LNCaP clone FGC (cell line): ENCODE data around the gene ACKR2.

ENCODE experiments used
- DNase-seq: peaks from one replicate; pipeline ENCODE4 v3.0.0-alpha.2; 2011; ENCODE audit warnings: low read depth
- H3K4me3 ChIP-seq: 2 replicates; pipeline ENCODE4 v1.5.1; 2011; ENCODE audit warnings: mild to moderate bottlenecking, low read depth, low read length, control low read depth
- TF ChIP-seq, protein P1 (sequence below): IDR thresholded peaks from 2 replicates; pipeline ENCODE4 v1.5.1; 2012; ENCODE audit warnings: mild to moderate bottlenecking; ENCODE audit not compliant: control insufficient read depth, insufficient read depth; ENCODE audit errors: extremely low read depth

Gene ACKR2

DNA sequence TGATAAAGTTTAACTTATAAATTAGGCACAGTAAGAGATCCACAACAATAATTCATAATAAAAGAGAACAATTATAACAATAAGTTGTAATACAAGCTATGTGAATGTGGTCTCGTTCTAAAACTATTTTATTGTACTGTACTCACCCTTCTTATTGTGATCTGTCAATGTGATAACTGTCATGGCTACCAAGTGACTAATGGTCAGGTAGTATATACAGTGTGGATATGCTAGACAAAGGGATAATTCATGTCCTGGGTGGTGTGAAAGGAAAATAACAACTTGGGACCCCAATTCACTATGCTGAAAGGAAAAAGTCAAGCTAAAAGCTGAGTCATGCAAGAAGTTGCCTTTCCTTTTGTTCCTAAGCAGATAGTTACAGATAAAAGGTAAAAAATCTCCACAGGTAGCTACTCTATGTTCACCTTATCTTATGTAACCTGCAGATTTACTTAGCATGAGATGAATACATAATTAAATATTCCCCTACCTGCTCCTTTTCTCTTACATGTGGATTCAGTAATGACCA lies 77.1 kb downstream of the ACKR2 start:
- TF ChIP-seq, protein P1, sequence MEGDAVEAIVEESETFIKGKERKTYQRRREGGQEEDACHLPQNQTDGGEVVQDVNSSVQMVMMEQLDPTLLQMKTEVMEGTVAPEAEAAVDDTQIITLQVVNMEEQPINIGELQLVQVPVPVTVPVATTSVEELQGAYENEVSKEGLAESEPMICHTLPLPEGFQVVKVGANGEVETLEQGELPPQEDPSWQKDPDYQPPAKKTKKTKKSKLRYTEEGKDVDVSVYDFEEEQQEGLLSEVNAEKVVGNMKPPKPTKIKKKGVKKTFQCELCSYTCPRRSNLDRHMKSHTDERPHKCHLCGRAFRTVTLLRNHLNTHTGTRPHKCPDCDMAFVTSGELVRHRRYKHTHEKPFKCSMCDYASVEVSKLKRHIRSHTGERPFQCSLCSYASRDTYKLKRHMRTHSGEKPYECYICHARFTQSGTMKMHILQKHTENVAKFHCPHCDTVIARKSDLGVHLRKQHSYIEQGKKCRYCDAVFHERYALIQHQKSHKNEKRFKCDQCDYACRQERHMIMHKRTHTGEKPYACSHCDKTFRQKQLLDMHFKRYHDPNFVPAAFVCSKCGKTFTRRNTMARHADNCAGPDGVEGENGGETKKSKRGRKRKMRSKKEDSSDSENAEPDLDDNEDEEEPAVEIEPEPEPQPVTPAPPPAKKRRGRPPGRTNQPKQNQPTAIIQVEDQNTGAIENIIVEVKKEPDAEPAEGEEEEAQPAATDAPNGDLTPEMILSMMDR: no peak
- H3K4me3 ChIP-seq: no peak overlapping the region
- DNase-seq: no peak

DNA sequence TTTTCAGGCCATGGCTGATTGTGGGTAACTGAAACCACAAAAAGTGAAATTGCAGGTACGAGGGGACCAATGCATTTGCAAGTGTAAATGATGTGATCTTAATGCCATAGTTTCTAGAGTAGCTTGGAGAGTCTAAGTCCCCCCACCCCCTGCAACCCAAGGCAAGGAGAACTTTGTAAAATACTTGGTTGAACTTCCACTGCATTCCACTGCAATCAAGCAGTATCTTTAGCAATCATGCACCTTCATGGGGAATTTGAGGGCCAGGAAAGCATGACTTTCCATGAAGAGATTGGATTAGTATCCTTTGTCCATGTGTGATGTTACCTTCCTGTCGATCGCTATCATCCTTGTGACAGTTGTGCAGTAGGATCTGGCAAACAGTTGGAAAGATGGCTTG lies 77.8 kb downstream of the ACKR2 start:
- TF ChIP-seq, protein P1: no peak
- no peak overlapping the region for H3K4me3 ChIP-seq

DNA sequence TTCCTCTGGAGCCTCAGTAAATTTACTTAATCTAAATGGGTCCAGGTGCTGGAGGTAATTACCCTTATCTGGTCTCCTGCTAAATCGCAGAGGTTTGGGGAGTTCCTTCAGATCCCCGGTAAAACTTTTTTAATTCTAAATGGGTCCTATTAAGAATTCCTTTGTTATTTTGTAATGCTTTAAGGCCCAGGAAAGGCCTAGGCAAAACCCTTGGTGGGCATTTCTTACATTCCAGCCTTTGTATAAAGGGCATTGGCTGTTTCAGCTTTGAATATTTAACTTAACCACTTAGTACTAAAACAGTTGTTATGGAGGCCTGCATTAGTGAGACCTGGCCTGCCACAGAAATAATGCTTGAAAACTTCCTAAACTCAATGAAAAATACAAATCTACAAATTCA lies 81.8 kb downstream of the ACKR2 start:
- DNase-seq: no peak
- H3K4me3 ChIP-seq: no peak overlapping the region
- TF ChIP-seq, protein P1: no peak

More for the DNA sequence above, 77.8 kb downstream of the ACKR2 start:
- no peak for DNase-seq

DNA sequence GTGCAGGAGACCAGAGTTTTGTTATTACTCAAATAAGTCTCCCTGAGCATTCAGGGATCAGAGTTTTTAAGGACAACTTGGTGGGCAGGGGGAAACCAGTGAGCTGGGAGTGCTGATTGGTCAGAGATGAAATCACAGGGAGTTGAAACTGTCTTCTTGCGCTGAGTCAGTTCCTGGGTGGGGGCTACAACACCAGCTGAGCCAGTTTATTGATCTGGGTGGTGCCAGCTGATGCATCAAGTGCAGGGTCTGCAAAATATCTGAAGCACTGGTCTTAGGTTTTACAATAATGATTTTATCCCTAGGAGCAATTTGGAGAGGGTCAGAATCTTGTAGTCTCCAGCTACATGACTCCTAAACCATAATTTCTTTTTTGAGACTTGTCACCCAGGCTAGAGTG lies 82.9 kb downstream of the ACKR2 start:
- TF ChIP-seq, protein P1: no peak
- no peak overlapping the region for H3K4me3 ChIP-seq
- DNase-seq: no peak

DNA sequence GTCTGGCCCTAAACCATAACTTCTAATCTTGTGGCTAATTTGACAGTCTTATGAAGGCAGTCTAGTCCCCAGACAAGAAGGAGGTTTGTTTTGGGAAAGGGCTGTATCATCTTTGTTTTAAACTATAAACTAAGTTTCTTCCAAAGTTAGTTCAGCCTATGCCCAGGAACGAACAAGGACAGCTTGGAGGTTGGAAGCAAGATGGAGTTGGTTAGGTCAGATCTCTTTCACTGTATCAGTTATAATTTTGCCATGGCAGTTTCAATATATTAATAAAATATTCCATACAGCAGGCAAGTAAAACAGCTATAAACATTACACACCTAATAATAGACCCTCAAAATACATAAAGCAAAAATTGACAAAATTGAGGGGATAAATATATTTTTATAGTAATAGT lies 83.6 kb downstream of the ACKR2 start:
- no peak for DNase-seq
- H3K4me3 ChIP-seq: no peak overlapping the region

DNA sequence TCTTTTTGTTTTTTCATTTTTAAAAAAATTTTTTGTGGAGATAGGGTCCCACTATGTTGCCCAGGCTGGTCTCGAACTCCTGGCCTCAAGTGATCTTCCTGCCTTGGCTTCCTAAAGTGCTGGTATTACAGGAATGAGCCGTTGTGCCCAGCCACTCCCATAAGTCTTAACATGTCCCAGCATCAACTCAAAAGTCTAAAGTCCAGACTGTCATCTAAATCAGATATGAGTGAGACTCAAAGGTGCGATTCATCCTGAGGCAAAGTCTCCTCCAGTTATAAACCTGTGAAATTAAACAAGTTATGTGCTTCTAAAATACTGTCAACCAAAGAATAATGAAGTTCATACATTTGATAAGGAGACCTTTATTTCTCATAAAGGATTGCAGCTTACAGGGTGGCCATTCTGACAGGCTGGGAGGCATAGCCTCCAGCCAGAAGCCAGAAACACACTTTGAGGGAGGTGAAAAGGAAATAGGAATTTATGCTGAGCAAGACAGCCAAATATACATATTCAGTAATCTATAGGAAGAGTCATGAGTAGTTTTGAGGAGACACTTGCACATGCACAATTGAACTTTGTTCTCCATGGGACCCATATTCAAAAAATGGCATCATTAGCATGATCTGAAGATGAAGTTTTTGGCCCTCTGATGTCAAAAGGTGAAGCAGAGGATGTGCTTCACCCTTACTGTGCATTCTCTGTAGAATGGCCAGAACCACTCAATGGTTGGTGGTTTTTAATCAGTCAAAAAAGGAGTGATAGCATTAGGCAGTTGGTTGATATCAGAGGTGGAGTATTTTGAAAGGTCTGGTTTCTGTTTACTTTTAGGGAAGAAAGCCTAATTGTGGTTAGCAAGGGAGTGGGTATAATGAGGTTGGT lies 85.7 kb downstream of the ACKR2 start:
- no peak for DNase-seq
- no peak overlapping the region for H3K4me3 ChIP-seq
- TF ChIP-seq, protein P1: no peak

More for the DNA sequence above, 83.6 kb downstream of the ACKR2 start:
- TF ChIP-seq, protein P1: no peak
